T-helper 1 cell treated with Interleukin-12 subunit alpha and Interleukin-12 subunit beta and Interleukin-4 antibody, amounts not matched to agents 30 ng/mL and 1 ng/mL, for 36 hours (primary cell): ENCODE results near the gene SLC8A2. TPM values are rescaled to one million over a fixed set of nuclear protein-coding genes. Genes with fewer than 3 reads are reported as not detected.

Source experiments
- intact Hi-C: fragments of 100-400 bp; cut with micrococcal nuclease; formaldehyde crosslinking; loops from one replicate; pipeline ENCODE4 v1.15.1; 2024
- total RNA-seq: library from RNA; stranded (reverse); gene quantifications from 2 replicates; pipeline ENCODE4 v1.2.3, GENCODE V29; 2022

The SLC8A2 gene
- total RNA-seq, 1 donor from 2014 or later: not detected

DNA sequence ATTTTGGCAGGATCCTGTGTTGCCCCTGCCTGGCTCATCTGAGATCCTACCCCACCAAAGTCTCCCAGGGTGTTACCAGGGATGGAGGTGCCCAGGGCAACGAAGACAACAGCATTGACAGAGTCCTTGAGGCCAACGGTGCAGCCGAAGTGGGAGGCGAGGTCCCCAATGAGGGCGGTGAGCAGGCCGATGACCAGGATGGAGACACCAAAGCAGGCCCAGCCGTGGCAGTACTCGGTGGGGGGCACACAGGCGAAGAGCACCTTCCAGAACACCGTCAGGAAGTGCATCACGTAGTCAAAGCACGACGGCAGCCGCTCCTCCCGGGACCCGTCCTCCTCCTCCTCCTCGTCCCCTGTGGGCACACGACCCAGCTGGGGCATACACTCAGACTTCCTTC lies 39.6 kb downstream of the SLC8A2 start:
- intact Hi-C loops: no loop called here

DNA sequence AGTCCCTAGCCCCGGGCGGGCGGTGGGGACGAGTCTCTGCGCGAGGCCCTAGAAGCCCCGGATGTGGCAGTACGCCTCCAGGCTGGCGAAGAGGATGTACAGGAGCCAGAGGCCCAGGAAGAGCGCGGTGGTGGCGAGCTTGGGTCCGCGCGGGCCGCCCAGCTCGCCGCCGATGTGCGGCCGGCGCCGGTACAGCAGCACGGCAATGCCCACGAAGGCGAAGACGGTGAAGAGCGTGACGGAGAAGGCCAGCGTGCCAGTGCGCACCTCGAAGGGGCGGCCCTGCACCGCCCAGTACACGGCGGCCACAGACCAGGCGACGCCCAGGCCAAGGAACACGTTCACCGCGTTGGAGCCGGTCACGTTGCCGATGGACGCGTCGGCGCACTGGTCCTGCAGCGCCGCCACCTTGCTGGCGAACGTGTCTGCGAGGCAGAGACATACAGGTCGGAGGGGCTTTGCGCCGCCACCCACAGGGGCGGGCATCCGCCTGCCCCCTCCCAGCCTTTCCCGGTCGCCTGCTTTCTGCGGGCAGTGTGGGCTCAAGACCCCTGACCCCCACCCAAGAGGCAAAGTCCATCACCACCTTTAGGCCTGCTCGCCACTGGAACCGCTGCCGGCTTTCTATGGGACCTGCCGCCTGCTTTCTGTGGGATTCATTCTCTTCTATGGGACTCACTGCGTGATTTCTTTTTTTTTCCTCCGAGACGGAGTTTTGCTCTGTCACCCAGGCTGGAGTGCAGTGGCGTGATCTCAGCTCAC lies 41.5 kb downstream of the SLC8A2 start:
- intact Hi-C loops: no loop called here

DNA sequence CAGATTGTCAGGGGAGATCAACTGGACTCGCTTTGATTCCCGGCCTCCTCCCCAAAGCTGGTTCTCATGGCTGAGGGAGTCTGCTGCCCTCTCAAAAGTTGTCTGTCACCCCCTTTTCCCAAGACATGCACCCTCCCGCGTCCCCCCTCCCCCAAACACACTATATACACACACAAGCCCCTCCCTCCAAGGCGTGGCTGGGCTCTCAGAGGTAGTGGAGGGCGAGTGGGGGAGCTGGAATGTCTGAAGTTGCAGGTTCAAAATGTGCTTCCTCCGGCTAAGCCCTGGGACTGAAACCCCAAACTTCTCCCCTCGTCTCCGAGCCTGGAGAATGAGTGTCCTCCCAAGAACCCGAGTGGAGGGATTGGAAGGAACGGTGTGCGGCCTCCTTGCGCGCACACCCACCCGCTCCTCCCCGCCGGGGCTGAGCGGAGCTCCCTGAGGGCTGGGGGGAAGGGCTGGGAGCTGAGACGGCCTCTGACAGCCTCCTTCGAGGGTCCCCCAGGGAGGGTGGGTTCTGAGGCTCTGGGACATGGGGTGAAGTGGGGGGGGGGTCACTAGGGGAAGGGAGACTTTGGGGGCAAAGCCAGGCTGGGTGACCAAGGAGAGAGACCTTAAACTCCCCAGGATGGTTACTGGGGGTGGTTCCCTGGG lies 42.4 kb downstream of the SLC8A2 start:
- intact Hi-C loops: loop anchor here (2.0 to 5.0 kb wide), 3 partner anchors 86 to 314 kb away; partner anchors contain the start of gene NAPA

DNA sequence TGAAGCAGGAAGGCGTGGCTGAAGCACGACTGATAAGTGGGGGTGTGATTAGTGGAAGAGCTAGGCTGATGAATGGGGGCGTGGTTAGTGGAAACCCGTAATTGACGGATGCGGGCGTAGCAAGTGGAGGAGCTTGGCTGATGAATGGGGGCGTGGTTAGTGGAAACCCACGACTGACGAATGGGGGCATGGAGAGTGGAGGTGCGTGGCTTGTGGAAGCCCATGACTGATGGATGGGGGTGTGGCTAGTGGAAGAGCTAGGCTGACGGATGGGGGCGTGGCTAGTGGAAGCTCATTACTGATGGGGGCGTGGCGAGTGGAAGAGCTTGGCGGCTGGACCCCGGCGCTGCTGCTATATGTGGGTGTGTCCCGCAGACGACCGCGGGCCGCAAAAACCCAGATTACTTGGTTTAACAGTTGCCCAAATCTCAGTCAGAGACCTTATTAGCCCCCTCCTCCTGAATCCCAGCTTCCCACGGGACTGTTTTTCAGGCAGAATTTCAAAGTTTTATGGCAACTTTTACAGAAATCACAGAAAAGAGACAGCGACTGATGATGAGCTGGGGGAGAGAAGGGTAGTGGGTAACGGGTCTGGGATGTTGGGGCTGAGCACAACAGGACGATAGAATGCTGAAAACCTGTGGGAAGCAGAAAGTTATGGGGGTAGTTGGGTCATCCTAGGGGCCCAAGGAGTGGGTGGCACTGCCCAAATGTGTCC lies 43.4 kb downstream of the SLC8A2 start:
- intact Hi-C loops: loop anchor here (1.0 to 5.0 kb wide), 5 partner anchors 19 to 314 kb away; partner anchors contain the start of genes DHX34 and NAPA

DNA sequence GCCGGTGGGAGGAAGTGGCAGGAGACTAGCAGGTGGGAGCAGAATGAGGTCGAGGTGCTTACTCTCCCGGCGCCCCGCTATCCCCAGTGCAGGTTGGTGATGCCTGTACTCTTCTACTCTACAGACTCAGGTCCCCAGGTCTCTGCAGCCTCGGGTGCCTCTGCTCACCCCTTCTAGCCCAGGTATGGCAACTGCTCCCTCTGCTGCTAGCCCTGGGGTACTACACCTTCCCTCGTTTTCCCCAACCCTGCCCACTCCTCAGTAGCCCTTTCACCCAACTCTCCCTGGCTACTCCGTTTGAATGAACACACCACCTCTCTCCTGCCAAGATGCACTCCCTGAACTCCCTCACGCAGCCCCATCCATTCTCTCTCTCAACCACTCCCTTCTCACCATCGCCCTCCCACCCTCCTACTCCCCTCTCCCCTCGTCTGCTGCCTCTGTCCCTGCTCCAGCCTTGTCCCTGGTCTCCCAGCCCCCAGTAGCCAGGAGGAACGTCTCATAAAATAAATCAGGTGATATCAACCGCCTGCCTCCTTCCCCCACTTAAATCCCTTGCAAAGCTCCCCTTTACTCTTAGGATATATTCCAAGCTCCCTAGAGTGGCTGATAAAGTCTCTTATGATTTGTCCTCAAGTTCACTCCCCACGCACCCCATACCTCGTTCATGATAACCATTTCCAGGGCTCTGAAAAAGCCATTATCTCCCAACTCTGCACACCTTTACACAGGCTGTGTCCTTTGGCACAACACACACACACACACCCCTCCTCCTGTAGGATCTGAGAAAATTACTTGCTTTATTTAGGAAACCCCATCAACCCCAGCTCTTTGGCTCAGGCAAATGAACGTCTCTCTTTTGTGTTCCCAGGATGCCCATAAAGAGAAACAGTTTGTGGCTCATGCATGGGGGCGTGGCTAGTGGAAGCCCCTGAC lies 44.2 kb downstream of the SLC8A2 start:
- intact Hi-C loops: loop anchor here (1.0 to 5.0 kb wide), 9 partner anchors 20 to 315 kb away; partner anchors contain the start of genes DHX34 and NAPA

DNA sequence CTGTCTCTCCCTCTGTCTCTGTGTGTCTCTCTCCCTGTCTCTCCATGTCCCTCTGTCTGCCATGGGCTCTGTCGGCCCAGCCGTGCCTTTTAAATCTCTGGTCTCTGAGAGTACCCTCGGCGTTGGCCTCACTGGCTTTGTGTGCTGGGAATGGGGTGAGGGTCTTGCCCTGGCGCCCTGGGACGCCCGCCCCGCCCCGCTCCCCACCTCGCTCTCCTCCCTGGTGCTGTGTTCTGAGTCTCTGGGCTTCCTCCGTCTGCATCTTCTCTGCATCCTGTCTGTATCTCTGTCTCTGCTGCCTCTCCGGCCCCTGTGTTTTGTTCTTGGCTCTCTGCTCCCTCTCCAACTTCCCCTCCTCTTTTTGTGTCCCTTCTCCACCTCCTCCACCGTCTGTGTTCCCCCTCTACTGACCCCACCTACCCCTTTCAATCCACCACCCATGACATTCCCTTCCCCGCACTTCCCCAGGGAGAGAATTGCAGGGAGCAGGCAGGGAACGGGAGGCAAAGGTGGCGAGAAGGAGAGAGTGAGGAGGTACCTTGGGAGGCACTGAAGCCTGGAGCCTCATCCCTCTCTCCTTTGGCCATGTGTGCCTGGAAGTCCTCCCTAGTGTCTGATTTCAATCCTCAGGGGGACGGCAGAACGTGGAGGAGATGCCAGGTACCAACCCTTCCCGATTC lies 48.4 kb downstream of the SLC8A2 start:
- intact Hi-C loops: no loop called here

DNA sequence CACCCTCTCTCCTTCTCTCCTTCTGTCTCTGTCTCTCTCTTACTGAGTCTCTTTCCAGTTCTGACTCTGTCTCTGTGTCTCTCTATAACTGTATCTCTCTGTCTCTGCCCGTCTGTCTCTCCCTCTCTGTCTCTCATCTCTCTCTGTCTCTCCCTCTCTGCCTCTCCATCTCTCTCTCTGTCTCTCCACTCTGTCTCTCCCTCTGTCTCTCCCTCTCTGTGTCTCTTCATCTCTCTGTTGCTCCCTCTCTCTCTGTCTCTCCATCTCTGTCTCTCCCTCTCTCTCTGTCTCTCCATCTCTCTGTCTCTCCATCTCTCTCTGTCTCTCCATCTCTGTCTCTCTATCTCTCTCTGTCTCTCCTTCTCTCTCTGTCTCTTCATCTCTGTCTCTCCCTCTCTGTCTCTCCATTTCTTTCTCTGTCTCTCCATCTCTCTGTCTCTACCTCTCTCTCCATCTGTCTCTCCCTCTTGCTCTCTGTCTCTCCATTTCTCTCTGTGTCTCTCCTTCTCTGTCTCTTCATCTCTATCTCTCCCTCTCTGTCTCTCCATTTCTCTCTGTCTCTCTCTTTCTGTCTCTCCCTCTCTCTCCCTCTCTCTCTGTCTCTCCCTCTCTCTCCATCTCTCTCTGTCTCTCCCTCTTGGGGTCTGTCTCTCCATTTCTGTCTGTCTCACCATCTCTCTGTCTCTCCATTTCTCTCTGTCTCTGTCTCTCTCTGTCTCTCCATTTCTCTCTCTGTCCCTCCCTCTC lies 49.1 kb downstream of the SLC8A2 start:
- intact Hi-C loops: no loop called here

DNA sequence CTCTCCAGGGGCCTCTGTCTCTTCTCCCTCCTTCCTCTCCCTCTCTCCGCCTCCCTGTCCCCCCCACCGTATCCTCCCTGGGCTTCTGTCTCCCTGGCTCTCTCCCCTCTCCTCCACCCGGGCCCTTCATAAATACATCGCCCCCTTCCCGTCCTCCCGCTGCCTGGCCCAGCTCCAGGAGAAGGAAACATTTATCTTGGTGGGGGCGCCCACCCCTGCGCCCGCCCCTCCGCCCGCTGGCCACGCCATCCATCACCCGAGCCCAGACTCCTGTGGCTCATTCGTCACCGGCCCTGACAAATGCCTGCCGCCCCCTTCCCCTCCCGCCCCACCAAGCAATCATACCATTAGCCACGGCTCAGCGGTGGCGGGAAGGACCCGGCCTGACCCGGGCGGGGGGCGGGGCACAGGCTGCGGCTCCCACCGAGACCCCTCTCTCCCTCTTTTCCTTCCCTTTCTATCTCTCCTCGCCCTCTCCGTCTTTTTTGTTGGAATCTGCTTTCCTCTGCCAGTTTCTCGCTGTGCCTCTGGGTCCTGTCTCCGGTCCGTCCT lies 49.8 kb downstream of the SLC8A2 start:
- intact Hi-C loops: no loop called here

DNA sequence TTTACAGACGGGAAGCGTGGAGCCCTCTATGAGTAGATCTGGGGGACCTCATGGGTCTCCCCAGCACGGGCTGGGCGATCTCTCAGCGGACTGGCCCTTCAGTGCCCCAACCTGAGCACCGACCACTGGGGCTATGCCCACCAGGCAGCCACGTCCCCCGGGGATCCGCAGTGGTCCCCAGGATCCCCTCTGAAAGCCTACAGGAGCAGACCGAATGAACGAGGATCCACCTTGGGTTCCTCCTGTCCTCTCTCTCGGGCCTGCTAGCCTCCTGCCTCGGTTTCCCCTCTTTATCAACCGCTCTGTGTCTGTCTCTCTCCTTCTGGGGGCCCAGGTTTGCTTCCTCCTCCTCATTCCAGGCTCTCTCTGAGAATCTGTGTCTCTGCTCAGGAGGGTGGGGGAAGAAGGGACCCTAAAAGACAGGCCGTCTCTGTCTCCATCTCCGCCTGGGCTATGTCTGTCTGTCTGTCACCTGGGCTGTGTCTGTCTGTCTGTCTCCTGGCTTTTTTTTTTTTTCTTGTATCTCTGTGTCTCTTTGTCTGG lies 50.4 kb downstream of the SLC8A2 start:
- intact Hi-C loops: no loop called here

DNA sequence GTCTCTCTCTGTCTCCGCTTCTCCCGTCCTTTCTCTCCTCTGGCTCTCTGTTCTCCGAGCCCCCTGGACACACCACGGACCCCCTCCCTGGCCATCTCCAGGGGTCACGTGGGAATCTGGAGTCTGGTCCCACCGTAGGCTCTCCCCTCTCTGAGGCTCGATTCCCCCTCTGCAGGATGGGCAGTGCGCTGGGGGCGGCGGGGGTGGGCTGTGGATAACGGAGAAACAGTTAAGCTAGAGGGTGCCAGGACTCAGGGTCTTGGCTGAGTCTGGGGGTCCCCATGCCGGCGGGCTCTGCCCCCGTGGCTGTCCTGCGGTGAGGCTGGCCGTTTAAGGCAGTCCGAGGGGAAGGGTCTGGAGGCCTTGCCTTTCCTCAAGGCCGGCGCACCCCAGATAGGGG lies 51.9 kb downstream of the SLC8A2 start:
- intact Hi-C loops: no loop called here

DNA sequence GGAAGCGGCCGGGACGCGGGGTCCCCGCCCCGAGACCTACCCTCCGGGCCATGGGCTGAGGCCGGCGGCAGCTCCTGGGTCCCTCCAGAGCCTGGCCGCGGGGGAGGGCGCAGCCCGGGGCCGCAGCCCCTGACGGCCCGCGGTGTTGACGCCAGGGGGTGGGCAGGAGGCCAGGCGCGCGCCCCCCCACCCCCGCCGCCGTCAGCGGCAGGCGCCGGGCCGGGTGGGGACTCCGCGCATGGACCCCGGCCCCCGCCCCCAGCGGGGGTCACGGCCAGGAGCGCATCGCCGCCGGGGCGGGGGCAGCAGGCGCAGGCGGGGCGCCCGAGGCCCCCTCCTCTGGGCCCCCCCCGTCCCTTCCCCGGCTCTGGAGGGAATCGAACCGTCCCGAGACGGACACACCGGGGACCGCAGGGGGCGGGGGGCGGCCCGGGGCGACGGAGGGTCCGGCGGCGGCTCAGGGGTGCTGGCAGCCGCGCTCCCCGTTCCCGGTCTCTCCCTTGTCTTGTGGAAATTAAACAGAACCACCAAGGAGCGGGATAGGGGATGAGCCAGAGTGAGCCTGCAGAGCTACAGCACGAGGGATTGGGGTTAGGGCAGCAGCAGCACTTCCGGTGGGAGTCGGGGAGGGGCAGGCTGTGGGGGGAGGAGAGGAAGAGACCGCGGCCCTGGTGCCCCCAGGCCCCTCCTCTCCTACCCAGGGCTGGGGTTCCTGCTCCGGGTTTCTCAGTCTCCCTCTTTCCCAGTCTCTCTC lies 52.5 kb downstream of the SLC8A2 start, which contains the start of gene MEIS3:
TSS of gene MEIS3 (minus strand) at position 498 of the 754 bp plus-strand sequence. CDS start at position 52, 446 bp downstream.
- intact Hi-C loops: no loop called here

DNA sequence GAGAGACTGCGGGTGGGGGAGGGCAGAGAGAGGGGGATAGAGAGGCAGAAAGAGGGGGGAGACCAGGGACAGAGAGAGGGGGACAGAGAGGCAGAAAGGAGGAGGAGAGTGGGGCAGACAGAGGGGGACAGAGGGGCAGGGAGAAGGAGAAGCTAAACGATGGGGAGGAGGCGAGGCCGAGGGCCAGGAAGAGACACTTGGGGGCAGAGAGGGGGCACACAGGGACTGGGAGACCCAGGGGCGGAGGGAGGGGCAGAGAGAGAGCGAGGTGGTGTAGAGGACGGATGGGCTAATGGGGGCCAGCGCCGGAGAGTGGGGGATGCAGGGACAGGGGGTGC lies 53.0 kb downstream of the SLC8A2 start:
- intact Hi-C loops: no loop called here

DNA sequence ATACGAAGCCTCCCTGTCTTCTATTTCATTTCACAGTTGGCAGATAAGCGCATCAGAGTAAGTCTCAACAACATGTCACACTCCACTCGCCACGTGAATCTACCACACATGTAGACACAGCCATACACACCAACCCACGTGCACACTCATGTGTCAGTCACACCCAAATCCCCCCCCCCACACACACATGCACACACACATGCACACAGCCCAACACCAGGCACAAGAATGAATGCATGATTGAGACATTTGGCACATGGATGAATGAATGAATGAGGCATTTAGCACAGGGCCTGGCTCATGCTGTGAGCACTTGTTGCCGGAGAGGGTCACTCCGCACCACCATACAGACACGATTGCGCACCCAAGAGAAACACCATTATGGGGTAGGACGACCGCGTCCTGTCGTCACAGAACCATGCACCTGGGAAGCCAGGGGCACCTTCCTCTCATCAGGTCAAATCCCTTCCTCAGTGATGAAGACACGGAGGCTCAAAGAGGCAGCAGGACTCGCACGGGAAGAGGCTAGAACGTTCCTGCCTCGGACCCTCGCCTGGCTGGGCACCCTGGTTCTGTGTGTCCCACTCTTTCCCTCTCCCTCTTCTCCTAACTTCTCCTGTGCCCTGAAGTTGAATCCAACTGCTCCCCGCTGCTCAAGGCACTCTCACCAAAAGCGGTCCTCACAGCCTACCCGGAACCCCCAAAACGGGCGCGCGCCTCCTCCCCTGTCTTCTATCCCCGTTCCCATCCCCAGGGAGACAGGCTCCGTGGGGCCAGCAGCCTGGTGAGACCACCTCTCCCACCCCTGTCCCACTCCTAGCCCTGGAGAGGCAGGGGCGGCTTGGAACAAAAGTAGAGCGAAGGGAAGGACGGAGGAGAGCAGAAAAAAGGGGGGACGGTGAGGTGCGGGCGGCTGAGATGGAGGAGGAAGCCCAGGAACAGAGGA lies 53.7 kb downstream of the SLC8A2 start:
- intact Hi-C loops: no loop called here

DNA sequence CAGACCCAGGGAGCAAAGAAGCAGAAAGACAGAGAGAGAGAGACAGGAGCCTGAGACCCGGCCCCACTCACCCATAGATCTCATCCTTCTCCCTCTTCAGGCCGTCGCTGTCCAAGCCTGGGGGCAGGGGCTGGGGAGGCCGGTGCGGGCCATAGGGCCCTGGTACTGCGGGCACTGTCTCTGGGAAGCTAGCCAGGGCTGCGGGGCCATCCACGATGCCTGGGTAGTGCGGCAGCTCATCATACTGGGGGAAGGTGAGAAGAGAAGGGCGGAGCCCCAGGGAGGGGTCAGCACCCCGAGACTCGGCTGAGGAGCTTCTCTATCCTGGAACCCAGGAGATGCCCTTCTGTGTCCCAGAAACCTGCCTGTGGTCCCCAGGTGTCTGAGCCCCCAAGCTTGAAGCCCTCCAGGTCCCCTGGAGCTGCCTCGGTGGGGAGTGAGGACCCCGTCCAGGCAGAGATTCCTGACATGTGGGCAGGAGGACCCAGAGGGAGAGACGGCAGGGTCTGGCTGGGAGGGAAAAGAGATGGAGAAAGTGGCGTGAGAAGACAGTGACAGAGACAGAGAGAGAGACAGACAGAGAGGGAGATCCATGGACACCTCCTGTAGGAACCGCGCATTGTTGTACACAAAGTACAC lies 54.5 kb downstream of the SLC8A2 start:
- intact Hi-C loops: no loop called here

DNA sequence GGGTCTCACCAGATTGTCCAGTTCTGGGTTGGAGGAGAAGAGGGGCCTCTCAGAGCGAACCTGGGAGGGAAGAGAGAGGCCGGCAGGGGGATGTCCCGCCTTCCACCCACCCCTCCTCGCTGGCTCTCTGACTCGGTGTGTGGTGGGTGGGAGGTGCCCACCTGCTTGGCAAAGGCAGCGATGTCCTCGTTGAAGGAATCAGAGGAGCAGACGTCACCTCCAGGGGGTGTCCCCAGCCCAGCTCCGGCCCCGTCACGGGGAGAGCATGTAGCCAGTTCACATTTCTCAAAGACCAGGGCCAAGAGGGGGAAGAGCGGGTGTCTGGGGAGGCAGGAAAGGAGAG lies 55.1 kb downstream of the SLC8A2 start:
- intact Hi-C loops: no loop called here

DNA sequence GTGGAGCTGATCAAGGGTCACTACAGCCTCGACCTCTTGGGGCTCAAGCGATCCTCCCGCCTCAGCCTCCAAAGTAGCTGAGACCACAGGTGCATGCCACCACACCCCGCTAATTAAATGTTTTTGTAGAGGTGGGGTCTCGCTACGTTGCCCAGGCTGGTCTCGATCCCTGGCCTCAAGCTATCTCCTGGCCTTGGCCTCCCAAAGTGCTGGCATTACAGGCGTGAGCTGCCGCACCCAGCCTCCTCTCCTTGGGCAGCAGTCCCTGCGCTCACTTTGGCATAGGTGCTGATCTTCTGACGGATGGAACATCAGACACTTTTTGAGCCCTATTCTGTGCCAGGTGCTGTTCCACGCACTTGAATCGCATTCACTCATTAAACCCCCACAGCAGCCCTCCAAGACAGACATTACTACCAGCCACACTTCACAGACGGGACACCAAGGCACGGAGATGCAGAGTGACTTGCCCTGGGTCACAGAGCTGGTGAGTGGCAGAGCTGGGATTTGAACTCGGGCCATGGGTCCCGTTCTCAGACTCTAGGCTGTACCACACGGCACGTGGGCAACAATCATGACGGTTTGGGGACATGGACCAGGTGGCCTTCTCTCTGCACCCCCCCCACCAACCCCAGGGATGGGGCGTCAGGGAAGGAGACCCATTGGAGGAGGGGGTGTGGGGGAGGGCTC lies 55.6 kb downstream of the SLC8A2 start:
- intact Hi-C loops: no loop called here
